ENCODE data around the gene KRTAP4-7. TPM values are rescaled to one million over a fixed set of nuclear protein-coding genes. Genes with fewer than 3 reads are reported as not detected.
"Not testable (repeated sequence)": the region's sequence is repeated elsewhere in the genome, so short reads cannot be mapped to it uniquely, and the experiment has no call there.

The KRTAP4-7 gene
- total RNA-seq (not detected), polyA plus RNA-seq (not detected)

DNA sequence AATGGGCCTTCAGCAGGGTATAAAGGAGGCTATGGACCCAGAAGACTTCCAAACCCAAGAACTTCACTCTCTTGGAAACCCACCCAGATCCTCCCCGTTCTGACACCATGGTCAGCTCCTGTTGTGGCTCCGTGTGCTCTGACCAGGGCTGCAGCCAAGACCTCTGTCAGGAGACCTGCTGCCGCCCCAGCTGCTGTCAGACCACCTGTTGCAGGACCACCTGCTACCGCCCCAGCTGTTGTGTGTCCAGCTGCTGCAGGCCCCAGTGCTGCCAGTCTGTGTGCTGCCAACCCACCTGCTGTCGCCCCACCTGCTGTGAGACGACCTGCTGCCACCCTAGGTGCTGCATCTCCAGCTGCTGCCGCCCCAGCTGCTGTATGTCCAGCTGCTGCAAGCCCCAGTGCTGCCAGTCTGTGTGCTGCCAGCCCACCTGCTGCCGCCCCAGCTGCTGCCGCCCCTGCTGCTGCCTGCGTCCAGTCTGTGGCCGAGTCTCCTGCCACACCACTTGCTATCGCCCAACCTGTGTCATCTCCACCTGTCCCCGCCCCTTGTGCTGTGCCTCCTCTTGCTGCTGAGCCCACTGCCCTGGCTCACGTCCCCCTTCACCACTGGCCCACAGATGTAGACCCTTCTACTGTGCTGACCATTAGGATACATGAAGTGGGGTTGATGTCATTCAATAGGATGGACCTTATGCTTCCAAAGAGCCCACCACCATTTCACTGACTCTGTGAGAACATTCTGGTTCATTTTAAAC, at the start of gene KRTAP4-7:
Gene KRTAP4-7 (plus strand): TSS at position 51 of the 757 bp plus-strand sequence. CDS start 57 bp downstream, at position 108.
- H3K4me1 Mint-ChIP-seq; H3K9me3 Mint-ChIP-seq; H3K4me3 Mint-ChIP-seq; H3K9me3 ChIP-seq (ENCODE audit: low read length); DNase-seq; H3K4me1 ChIP-seq (ENCODE audit: insufficient read depth, low read length); H3K36me3 Mint-ChIP-seq; H3K27ac ChIP-seq (ENCODE audit: low read depth, low read length); H3K27me3 ChIP-seq (ENCODE audit: insufficient read depth, low read length, poor library complexity, severe bottlenecking); H3K4me3 ChIP-seq (ENCODE audit: low read length); H3K36me3 ChIP-seq (ENCODE audit: insufficient read depth, low read length); CTCF ChIA-PET: not testable (repeated sequence)
- H3K27me3 Mint-ChIP-seq: peaks cover 12 to 28% of the 10 kb centered on the region in 2 donors
- H3K27ac Mint-ChIP-seq: peak within 1 kb of the TSS in 1 of 8 donors; percentile 86
- POLR2A ChIA-PET: interaction anchor here (0.6 kb wide), 1 partner anchor 34 kb away, joined by 3 read pairs; the partner anchor contains the start of gene KRTAP4-11

GRCh38 chr17:41034346-41034935, 49.5 kb upstream of the KRTAP4-7 start, which contains the start of gene KRTAP1-3:
Gene KRTAP1-3 (minus strand): TSS chr17:41034874. CDS start chr17:41034821, 53 bp downstream.
- H3K27ac ChIP-seq (ENCODE audit: low read depth, low read length); H3K4me1 ChIP-seq (ENCODE audit: insufficient read depth, low read length); H3K9me3 ChIP-seq (ENCODE audit: low read length); POLR2A ChIA-PET; DNase-seq; H3K4me3 ChIP-seq (ENCODE audit: low read length); H3K4me3 Mint-ChIP-seq; CTCF ChIA-PET; H3K36me3 ChIP-seq (ENCODE audit: insufficient read depth, low read length); H3K9me3 Mint-ChIP-seq; H3K27me3 ChIP-seq (ENCODE audit: insufficient read depth, low read length, poor library complexity, severe bottlenecking); H3K36me3 Mint-ChIP-seq; H3K4me1 Mint-ChIP-seq: not testable (repeated sequence)
- Mint-ChIP-seq H3K27me3 (peaks cover 7 to 43% of the 10 kb centered on the region in 2 donors), H3K27ac (peak within 1 kb of the TSS in 3 of 8 donors; percentile 17 to 59 (median 22))

DNA sequence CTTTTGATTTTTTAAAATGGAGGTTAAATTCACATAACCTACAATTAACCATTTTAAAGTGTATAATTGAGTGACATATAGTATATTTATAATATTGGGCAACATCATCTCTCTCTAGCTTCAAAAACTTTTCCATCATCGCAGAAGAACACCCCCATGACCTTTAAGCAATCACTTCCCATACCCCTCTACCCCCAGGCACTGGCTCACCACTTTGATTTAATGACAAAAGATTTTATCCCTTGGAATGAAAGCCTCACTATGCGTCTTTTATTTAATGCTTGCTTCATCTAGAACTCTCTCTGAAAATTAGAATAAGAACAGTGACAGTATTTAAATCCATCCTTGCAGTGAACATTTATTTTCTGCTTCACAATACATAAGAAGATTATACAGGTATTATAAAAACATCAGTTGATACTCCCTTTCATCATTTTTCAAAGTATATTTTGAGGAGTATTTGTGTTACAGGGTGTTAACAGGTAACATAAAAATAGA, 46.0 kb upstream of the KRTAP4-7 start:
- Histone ChIP-seq H3K27ac (ENCODE audit: low read depth, low read length) (no peak overlapping the region), H3K27me3 (ENCODE audit: insufficient read depth, low read length, poor library complexity, severe bottlenecking) (no peaks in the 10 kb centered on the region), H3K4me1 (ENCODE audit: insufficient read depth, low read length) (no peaks in the 10 kb centered on the region), H3K4me3 (ENCODE audit: low read length) (no peak overlapping the region), H3K36me3 (ENCODE audit: insufficient read depth, low read length) (no peaks in the 10 kb centered on the region), H3K9me3 (ENCODE audit: low read length) (no peaks in the 10 kb centered on the region)
- Mint-ChIP-seq H3K4me3 (no peak overlapping the region), H3K27me3 (peaks cover 1 to 25% of the 10 kb centered on the region in 2 donors), H3K9me3 (peaks cover 0 to 5% (median 0%) of the 10 kb centered on the region in 5 donors), H3K36me3 (no peaks in the 10 kb centered on the region), H3K27ac (no peak overlapping the region), H3K4me1 (no peaks in the 10 kb centered on the region)
- no peak for DNase-seq
- ChIA-PET CTCF (no interaction called here), POLR2A (no interaction called here)

GRCh38 chr17:41040783-41041571, 43.0 kb upstream of the KRTAP4-7 start, which contains the start of gene KRTAP1-1:
Gene KRTAP1-1 (minus strand): TSS chr17:41041450. CDS start chr17:41041397, 53 bp downstream.
- POLR2A ChIA-PET; H3K36me3 Mint-ChIP-seq; H3K9me3 ChIP-seq (ENCODE audit: low read length): not testable (repeated sequence)

GRCh38 chr17:41042953-41043352, 41.0 kb upstream of the KRTAP4-7 start:
- ChIA-PET CTCF (no interaction called here), POLR2A (no interaction called here)
- Histone ChIP-seq H3K9me3 (ENCODE audit: low read length) (no peaks in the 10 kb centered on the region), H3K27ac (ENCODE audit: low read depth, low read length) (no peak overlapping the region), H3K4me1 (ENCODE audit: insufficient read depth, low read length) (no peaks in the 10 kb centered on the region), H3K4me3 (ENCODE audit: low read length) (no peak overlapping the region), H3K36me3 (ENCODE audit: insufficient read depth, low read length) (no peaks in the 10 kb centered on the region), H3K27me3 (ENCODE audit: insufficient read depth, low read length, poor library complexity, severe bottlenecking) (no peaks in the 10 kb centered on the region)
- no peak overlapping the region for H3K4me3 Mint-ChIP-seq
- H3K27me3 Mint-ChIP-seq: peaks cover 10 to 26% of the 10 kb centered on the region in 2 donors
- H3K4me1 Mint-ChIP-seq: peaks cover 0 to 4% (median 4%) of the 10 kb centered on the region in 3 donors
- no peaks in the 10 kb centered on the region for H3K36me3 Mint-ChIP-seq
- H3K9me3 Mint-ChIP-seq: peaks cover 0 to 12% (median 4%) of the 10 kb centered on the region in 5 donors
- no peak for DNase-seq
- H3K27ac Mint-ChIP-seq: no peak overlapping the region

More at GRCh38 chr17:41040783-41041571, 43.0 kb upstream of the KRTAP4-7 start, which contains the start of gene KRTAP1-1:
- DNase-seq; H3K27ac ChIP-seq (ENCODE audit: low read depth, low read length); CTCF ChIA-PET; H3K27me3 ChIP-seq (ENCODE audit: insufficient read depth, low read length, poor library complexity, severe bottlenecking); H3K27ac Mint-ChIP-seq; H3K4me3 ChIP-seq (ENCODE audit: low read length); H3K4me1 Mint-ChIP-seq; H3K4me3 Mint-ChIP-seq; H3K36me3 ChIP-seq (ENCODE audit: insufficient read depth, low read length); H3K4me1 ChIP-seq (ENCODE audit: insufficient read depth, low read length): not testable (repeated sequence)
- peaks cover 0 to 12% (median 4%) of the 10 kb centered on the region in 5 donors for H3K9me3 Mint-ChIP-seq
- H3K27me3 Mint-ChIP-seq: peaks cover under 1 to 20% of the 10 kb centered on the region in 2 donors

GRCh38 chr17:41046735-41047465, 37.0 kb upstream of the KRTAP4-7 start, which contains the start of gene KRTAP2-1:
Gene KRTAP2-1 (minus strand): TSS chr17:41047316. CDS start chr17:41047267, 49 bp downstream.
- H3K4me3 ChIP-seq (ENCODE audit: low read length); CTCF ChIA-PET; H3K36me3 ChIP-seq (ENCODE audit: insufficient read depth, low read length); H3K27me3 ChIP-seq (ENCODE audit: insufficient read depth, low read length, poor library complexity, severe bottlenecking); POLR2A ChIA-PET; H3K4me1 Mint-ChIP-seq; H3K36me3 Mint-ChIP-seq; H3K27ac ChIP-seq (ENCODE audit: low read depth, low read length); H3K9me3 ChIP-seq (ENCODE audit: low read length); H3K4me1 ChIP-seq (ENCODE audit: insufficient read depth, low read length); H3K4me3 Mint-ChIP-seq; DNase-seq: not testable (repeated sequence)
- Mint-ChIP-seq H3K9me3 (peaks cover 0 to 12% (median 4%) of the 10 kb centered on the region in 5 donors), H3K27ac (peak within 1 kb of the TSS in 1 of 8 donors; percentile 34), H3K27me3 (peaks cover 10 to 42% of the 10 kb centered on the region in 2 donors)

DNA sequence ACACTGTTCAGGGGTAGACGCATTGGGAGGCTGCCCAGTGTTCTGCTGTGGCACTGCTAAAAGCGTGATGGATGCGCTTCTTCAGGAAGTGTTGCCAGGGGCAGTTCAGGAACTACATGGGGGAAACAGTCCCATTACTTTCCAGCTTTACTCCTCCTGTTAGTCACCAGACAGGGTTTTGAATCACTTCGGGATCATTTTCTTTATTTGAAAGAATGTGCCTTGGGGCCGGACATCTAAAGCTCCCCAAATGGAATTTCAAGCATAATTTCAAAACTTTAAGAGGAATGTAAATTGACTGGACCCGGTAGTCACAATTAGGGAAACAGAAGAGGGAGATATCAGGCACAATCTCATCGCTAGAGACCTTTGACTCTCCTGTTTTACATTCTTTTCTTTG, 35.5 kb upstream of the KRTAP4-7 start:
- Histone ChIP-seq H3K4me1 (ENCODE audit: insufficient read depth, low read length) (no peaks in the 10 kb centered on the region), H3K36me3 (ENCODE audit: insufficient read depth, low read length) (no peaks in the 10 kb centered on the region), H3K9me3 (ENCODE audit: low read length) (no peaks in the 10 kb centered on the region), H3K4me3 (ENCODE audit: low read length) (no peak overlapping the region), H3K27me3 (ENCODE audit: insufficient read depth, low read length, poor library complexity, severe bottlenecking) (peaks cover 6% of the 10 kb centered on the region), H3K27ac (ENCODE audit: low read depth, low read length) (no peak overlapping the region)
- H3K36me3 Mint-ChIP-seq: no peaks in the 10 kb centered on the region
- no peak overlapping the region for H3K4me3 Mint-ChIP-seq
- DNase-seq: no peak
- H3K9me3 Mint-ChIP-seq: peaks cover 0 to 6% (median 3%) of the 10 kb centered on the region in 5 donors
- H3K27me3 Mint-ChIP-seq: peaks cover 10 to 48% of the 10 kb centered on the region in 2 donors
- peaks cover 0 to 4% (median 4%) of the 10 kb centered on the region in 3 donors for H3K4me1 Mint-ChIP-seq
- ChIA-PET POLR2A (interaction anchor here (0.6 kb wide), 1 partner anchor 42 kb away, joined by 5 read pairs; no protein-coding TSS in a partner anchor), CTCF (no interaction called here)
- no peak overlapping the region for H3K27ac Mint-ChIP-seq
